Measurements from ENCODE around the gene PIK3CD. TPM values are rescaled to one million over a fixed set of nuclear protein-coding genes. Genes with fewer than 3 reads are reported as not detected.

The PIK3CD gene
- total RNA-seq, 1 donor from 2014 or later: 4.7 TPM

DNA sequence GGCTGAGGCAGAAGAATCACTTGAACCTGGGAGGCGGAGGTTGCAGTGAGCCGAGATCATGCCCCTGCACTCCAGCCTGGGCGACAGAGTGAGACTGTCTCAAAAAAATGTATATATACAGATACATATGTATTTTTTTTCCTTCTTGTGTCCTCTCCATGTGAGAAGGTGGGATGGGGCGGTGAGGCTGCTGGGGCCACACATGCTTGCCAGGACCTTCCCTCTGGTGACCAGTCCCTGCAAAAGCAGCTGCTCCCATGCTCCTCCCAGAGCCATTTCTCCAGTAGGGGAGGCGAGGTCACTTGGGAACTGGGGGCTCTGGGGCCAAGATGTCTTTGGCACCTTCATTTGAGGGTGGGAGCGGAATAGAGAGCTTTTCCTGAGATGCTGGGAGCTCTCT, 74.9 kb downstream of the PIK3CD start:
- no peak for DNase-seq (ENCODE audit: low spot score in 2 of 2, unreplicated experiment in 2 of 2)
- no peaks in the 10 kb centered on the region for H3K27me3 Mint-ChIP-seq (ENCODE audit: low read depth)
- H3K9me3 Mint-ChIP-seq: peaks cover 4% of the 10 kb centered on the region
- TF ChIP-seq, protein P1, sequence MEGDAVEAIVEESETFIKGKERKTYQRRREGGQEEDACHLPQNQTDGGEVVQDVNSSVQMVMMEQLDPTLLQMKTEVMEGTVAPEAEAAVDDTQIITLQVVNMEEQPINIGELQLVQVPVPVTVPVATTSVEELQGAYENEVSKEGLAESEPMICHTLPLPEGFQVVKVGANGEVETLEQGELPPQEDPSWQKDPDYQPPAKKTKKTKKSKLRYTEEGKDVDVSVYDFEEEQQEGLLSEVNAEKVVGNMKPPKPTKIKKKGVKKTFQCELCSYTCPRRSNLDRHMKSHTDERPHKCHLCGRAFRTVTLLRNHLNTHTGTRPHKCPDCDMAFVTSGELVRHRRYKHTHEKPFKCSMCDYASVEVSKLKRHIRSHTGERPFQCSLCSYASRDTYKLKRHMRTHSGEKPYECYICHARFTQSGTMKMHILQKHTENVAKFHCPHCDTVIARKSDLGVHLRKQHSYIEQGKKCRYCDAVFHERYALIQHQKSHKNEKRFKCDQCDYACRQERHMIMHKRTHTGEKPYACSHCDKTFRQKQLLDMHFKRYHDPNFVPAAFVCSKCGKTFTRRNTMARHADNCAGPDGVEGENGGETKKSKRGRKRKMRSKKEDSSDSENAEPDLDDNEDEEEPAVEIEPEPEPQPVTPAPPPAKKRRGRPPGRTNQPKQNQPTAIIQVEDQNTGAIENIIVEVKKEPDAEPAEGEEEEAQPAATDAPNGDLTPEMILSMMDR (IDR thresholded peaks at IDR 0.05; ENCODE audit: unreplicated experiment): no peak
- no peaks in the 10 kb centered on the region for H3K4me1 Mint-ChIP-seq
- no peak overlapping the region for H3K27ac Mint-ChIP-seq
- H3K36me3 Mint-ChIP-seq: peaks cover 27% of the 10 kb centered on the region
- H3K4me3 Mint-ChIP-seq: no peak overlapping the region

DNA sequence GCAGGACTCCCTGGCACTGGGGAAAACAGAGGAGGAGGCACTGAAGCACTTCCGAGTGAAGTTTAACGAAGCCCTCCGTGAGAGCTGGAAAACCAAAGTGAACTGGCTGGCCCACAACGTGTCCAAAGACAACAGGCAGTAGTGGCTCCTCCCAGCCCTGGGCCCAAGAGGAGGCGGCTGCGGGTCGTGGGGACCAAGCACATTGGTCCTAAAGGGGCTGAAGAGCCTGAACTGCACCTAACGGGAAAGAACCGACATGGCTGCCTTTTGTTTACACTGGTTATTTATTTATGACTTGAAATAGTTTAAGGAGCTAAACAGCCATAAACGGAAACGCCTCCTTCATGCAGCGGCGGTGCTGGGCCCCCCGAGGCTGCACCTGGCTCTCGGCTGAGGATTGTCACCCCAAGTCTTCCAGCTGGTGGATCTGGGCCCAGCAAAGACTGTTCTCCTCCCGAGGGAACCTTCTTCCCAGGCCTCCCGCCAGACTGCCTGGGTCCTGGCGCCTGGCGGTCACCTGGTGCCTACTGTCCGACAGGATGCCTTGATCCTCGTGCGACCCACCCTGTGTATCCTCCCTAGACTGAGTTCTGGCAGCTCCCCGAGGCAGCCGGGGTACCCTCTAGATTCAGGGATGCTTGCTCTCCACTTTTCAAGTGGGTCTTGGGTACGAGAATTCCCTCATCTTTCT, 75.5 kb downstream of the PIK3CD start:
- TF ChIP-seq, protein P1 (IDR thresholded peaks at IDR 0.05; ENCODE audit: unreplicated experiment): no peak
- no peak overlapping the region for H3K4me3 Mint-ChIP-seq
- no peak overlapping the region for H3K27ac Mint-ChIP-seq
- H3K36me3 Mint-ChIP-seq: peaks cover 34% of the 10 kb centered on the region
- DNase-seq (ENCODE audit: low spot score in 2 of 2, unreplicated experiment in 2 of 2): no peak
- H3K4me1 Mint-ChIP-seq: no peaks in the 10 kb centered on the region
- no peaks in the 10 kb centered on the region for H3K27me3 Mint-ChIP-seq (ENCODE audit: low read depth)
- peaks cover 4% of the 10 kb centered on the region for H3K9me3 Mint-ChIP-seq

DNA sequence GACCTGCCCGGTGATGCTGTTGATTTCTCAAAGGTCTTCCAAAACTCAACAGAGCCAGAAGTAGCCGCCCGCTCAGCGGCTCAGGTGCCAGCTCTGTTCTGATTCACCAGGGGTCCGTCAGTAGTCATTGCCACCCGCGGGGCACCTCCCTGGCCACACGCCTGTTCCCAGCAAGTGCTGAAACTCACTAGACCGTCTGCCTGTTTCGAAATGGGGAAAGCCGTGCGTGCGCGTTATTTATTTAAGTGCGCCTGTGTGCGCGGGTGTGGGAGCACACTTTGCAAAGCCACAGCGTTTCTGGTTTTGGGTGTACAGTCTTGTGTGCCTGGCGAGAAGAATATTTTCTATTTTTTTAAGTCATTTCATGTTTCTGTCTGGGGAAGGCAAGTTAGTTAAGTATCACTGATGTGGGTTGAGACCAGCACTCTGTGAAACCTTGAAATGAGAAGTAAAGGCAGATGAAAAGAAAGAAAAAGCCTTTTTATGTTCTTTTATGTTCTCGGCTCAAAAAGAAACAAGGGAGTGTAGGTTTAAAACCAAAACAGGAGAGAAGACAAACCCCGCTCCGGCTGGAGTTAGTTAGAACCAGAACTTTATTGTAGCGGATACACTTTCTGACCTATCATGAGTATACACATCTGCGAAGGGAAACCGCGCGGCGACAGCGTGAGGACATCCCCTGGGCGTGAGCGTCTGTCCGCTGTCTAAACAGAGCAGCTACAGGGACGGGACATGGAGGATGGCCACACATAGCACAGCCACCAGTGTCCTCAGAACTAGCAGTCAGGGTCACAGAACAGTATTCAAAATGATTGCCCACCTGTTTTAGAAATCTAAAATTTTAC, 77.1 kb downstream of the PIK3CD start:
- TF ChIP-seq, protein P1 (IDR thresholded peaks at IDR 0.05; ENCODE audit: unreplicated experiment): no peak
- Mint-ChIP-seq H3K27me3 (ENCODE audit: low read depth) (no peaks in the 10 kb centered on the region), H3K36me3 (peaks cover 47% of the 10 kb centered on the region), H3K9me3 (peaks cover 3% of the 10 kb centered on the region), H3K4me1 (no peaks in the 10 kb centered on the region), H3K4me3 (no peak overlapping the region), H3K27ac (no peak overlapping the region)
- DNase-seq (ENCODE audit: low spot score in 2 of 2, unreplicated experiment in 2 of 2): no peak

DNA sequence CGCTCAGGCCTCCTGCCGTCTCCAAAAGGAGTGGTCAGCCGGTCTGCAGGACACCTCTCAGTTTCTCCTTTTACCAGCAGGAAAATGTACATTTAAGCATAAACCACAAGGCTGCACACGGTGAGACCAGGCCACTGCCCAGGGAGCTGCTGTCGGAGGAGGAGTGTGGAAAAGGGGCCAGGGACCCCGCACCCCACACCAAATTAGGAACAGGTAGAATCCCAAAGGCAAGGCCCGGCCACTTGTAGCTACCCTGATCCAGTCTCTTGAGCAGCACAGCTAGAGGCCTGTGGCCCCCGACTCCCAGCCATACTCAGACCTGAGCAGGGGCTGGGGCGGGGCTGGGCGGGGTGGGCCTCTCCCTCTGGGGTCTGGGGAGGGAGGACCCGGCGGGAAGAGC, 78.0 kb downstream of the PIK3CD start:
- Mint-ChIP-seq H3K27ac (no peak overlapping the region), H3K27me3 (ENCODE audit: low read depth) (no peaks in the 10 kb centered on the region), H3K4me3 (no peak overlapping the region), H3K36me3 (peaks cover 53% of the 10 kb centered on the region), H3K4me1 (no peaks in the 10 kb centered on the region), H3K9me3 (peaks cover 5% of the 10 kb centered on the region)
- TF ChIP-seq, protein P1 (IDR thresholded peaks at IDR 0.05; ENCODE audit: unreplicated experiment): no peak
- no peak for DNase-seq (ENCODE audit: low spot score in 2 of 2, unreplicated experiment in 2 of 2)

GRCh38 chr1:9730096-9730901, 78.8 kb downstream of the PIK3CD start:
- no peaks in the 10 kb centered on the region for H3K4me1 Mint-ChIP-seq
- TF ChIP-seq, protein P1 (IDR thresholded peaks at IDR 0.05; ENCODE audit: unreplicated experiment): no peak
- H3K36me3 Mint-ChIP-seq: peaks cover 56% of the 10 kb centered on the region
- DNase-seq (ENCODE audit: low spot score in 2 of 2, unreplicated experiment in 2 of 2): no peak
- H3K27me3 Mint-ChIP-seq (ENCODE audit: low read depth): no peaks in the 10 kb centered on the region
- H3K27ac Mint-ChIP-seq: no peak overlapping the region
- no peak overlapping the region for H3K4me3 Mint-ChIP-seq
- H3K9me3 Mint-ChIP-seq: peaks cover 5% of the 10 kb centered on the region

All from mesothelial cell of epicardium (in vitro differentiated cells).